ENCODE data around the gene NME7. TPM values are rescaled to one million over a fixed set of nuclear protein-coding genes. Genes with fewer than 3 reads are reported as not detected.

Gene NME7
- total and polyA plus RNA-seq, 2 experiments from 2014 or later: 39.1 to 48.5 TPM

DNA sequence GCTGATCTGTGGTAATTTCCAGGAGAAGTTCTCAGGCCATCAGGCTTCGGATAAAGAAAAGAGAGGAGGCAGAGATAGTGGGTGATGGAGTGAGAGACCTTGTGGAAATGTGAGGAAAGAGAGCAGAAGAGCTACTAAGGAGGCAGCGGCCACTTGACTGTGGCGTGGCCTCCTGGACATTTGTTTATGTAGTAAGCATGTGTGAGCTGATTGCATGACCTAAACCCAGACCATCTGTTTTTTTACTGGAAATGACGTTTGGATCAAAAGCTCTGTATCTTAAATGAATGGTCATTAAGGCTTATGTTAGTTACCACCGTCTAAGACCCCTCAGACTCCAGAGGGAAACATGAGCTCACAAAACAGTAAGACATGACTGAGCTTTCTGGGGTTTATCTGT, 247.5 kb downstream of the NME7 start:
- Mint-ChIP-seq H3K9me3 (no peaks in the 10 kb centered on the region), H3K36me3 (ENCODE audit: low read depth) (peaks cover 36% of the 10 kb centered on the region), H3K4me1 (peaks cover 13% of the 10 kb centered on the region), H3K4me3 (no peak overlapping the region), H3K27ac (no peak overlapping the region), H3K27me3 (ENCODE audit: insufficient read depth, low read depth, poor library complexity) (peaks cover 3% of the 10 kb centered on the region)
- DNase-seq (ENCODE audit: low spot score): no peak
- peaks cover 66% of the 10 kb centered on the region for H3K79me2 ChIP-seq (replicated peaks; ENCODE audit: insufficient read depth)
- H3K27me3 ChIP-seq (ENCODE audit: insufficient read depth): no peaks in the 10 kb centered on the region
- TF ChIP-seq, protein P1, sequence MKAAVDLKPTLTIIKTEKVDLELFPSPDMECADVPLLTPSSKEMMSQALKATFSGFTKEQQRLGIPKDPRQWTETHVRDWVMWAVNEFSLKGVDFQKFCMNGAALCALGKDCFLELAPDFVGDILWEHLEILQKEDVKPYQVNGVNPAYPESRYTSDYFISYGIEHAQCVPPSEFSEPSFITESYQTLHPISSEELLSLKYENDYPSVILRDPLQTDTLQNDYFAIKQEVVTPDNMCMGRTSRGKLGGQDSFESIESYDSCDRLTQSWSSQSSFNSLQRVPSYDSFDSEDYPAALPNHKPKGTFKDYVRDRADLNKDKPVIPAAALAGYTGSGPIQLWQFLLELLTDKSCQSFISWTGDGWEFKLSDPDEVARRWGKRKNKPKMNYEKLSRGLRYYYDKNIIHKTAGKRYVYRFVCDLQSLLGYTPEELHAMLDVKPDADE (IDR thresholded peaks at IDR 0.05): no peak
- TF ChIP-seq CREB1 (CRISPR knock-in tag; IDR thresholded peaks at IDR 0.05; ENCODE audit: low read depth): no peak
- no peak overlapping the region for H3K4me3 ChIP-seq
- no peak overlapping the region for H2AFZ ChIP-seq
- H4K20me1 ChIP-seq (replicated peaks; ENCODE audit: insufficient read depth): peaks cover 6% of the 10 kb centered on the region
- no peak overlapping the region for H3K27ac ChIP-seq (ENCODE audit: low read depth)
- ATAC-seq: no peak
- no peaks in the 10 kb centered on the region for H3F3A ChIP-seq (replicated peaks; ENCODE audit: low read depth)
- H3K36me3 ChIP-seq (ENCODE audit: insufficient read depth): peaks cover 11% of the 10 kb centered on the region; the same call in 1 of the 2 replicates
- peaks cover 4% of the 10 kb centered on the region for H3K4me1 ChIP-seq (ENCODE audit: insufficient read depth)
- H3K4me2 ChIP-seq: no peak overlapping the region
- H3K9me2 ChIP-seq (ENCODE audit: insufficient read depth): no peaks in the 10 kb centered on the region

DNA sequence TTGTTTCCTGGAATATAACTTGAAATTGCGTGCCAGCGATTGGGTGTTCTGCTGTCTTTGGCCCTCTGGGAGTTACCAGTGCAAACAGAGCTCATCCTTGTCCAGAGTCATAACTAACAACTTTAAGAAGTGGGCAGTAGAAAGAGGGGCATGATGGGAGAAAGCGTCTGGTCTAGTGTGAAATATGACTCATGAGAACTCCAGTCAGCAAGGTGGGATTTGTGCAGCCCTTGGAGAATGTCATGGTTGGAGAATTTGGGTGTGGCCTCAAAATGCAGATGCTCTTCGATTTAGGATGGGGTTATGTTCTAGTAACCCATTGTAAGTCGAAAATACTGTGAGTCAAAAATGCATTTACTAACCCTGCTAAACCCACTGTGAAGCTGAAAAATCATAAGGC, 248.2 kb downstream of the NME7 start:
- peaks cover 6% of the 10 kb centered on the region for H4K20me1 ChIP-seq (replicated peaks; ENCODE audit: insufficient read depth)
- H3K4me1 ChIP-seq (ENCODE audit: insufficient read depth): peaks cover 4% of the 10 kb centered on the region
- H3K4me3 Mint-ChIP-seq: no peak overlapping the region
- DNase-seq (ENCODE audit: low spot score) (no peak), ATAC-seq (no peak)
- no peak overlapping the region for H3K27ac ChIP-seq (ENCODE audit: low read depth)
- H3K36me3 Mint-ChIP-seq (ENCODE audit: low read depth): peaks cover 36% of the 10 kb centered on the region
- no peak overlapping the region for H3K27ac Mint-ChIP-seq
- H3K9me3 Mint-ChIP-seq: no peaks in the 10 kb centered on the region
- H3K9me2 ChIP-seq (ENCODE audit: insufficient read depth): no peaks in the 10 kb centered on the region
- peaks cover 69% of the 10 kb centered on the region for H3K79me2 ChIP-seq (replicated peaks; ENCODE audit: insufficient read depth)
- peaks cover 13% of the 10 kb centered on the region for H3K4me1 Mint-ChIP-seq
- peaks cover 3% of the 10 kb centered on the region for H3K27me3 Mint-ChIP-seq (ENCODE audit: insufficient read depth, low read depth, poor library complexity)
- no peak overlapping the region for H3K4me3 ChIP-seq
- no peak overlapping the region for H3K4me2 ChIP-seq
- peaks cover 5% of the 10 kb centered on the region; the same call in 1 of the 2 replicates for H3K36me3 ChIP-seq (ENCODE audit: insufficient read depth)
- H3K27me3 ChIP-seq (ENCODE audit: insufficient read depth): no peaks in the 10 kb centered on the region
- H2AFZ ChIP-seq: no peak overlapping the region
- H3F3A ChIP-seq (replicated peaks; ENCODE audit: low read depth): no peaks in the 10 kb centered on the region
- TF ChIP-seq, protein P1 (IDR thresholded peaks at IDR 0.05): no peak
- TF ChIP-seq POLR2AphosphoS5 (IDR thresholded peaks at IDR 0.05; ENCODE audit: low read depth) (no peak), ZNF114 (CRISPR knock-in tag; IDR thresholded peaks at IDR 0.05) (no peak), NANOG (IDR thresholded peaks at IDR 0.05; ENCODE audit: borderline replicate concordance) (no peak), EZH2phosphoT487 (IDR thresholded peaks at IDR 0.05; ENCODE audit: unreplicated experiment) (no peak), EZH2 (IDR thresholded peaks at IDR 0.05; ENCODE audit: low read depth, unreplicated experiment) (no peak), ZNF331 (CRISPR knock-in tag; IDR thresholded peaks at IDR 0.05; ENCODE audit: low read depth) (no peak), JUNB (IDR thresholded peaks at IDR 0.05; ENCODE audit: unreplicated experiment) (no peak)
- TF ChIP-seq, protein P2, sequence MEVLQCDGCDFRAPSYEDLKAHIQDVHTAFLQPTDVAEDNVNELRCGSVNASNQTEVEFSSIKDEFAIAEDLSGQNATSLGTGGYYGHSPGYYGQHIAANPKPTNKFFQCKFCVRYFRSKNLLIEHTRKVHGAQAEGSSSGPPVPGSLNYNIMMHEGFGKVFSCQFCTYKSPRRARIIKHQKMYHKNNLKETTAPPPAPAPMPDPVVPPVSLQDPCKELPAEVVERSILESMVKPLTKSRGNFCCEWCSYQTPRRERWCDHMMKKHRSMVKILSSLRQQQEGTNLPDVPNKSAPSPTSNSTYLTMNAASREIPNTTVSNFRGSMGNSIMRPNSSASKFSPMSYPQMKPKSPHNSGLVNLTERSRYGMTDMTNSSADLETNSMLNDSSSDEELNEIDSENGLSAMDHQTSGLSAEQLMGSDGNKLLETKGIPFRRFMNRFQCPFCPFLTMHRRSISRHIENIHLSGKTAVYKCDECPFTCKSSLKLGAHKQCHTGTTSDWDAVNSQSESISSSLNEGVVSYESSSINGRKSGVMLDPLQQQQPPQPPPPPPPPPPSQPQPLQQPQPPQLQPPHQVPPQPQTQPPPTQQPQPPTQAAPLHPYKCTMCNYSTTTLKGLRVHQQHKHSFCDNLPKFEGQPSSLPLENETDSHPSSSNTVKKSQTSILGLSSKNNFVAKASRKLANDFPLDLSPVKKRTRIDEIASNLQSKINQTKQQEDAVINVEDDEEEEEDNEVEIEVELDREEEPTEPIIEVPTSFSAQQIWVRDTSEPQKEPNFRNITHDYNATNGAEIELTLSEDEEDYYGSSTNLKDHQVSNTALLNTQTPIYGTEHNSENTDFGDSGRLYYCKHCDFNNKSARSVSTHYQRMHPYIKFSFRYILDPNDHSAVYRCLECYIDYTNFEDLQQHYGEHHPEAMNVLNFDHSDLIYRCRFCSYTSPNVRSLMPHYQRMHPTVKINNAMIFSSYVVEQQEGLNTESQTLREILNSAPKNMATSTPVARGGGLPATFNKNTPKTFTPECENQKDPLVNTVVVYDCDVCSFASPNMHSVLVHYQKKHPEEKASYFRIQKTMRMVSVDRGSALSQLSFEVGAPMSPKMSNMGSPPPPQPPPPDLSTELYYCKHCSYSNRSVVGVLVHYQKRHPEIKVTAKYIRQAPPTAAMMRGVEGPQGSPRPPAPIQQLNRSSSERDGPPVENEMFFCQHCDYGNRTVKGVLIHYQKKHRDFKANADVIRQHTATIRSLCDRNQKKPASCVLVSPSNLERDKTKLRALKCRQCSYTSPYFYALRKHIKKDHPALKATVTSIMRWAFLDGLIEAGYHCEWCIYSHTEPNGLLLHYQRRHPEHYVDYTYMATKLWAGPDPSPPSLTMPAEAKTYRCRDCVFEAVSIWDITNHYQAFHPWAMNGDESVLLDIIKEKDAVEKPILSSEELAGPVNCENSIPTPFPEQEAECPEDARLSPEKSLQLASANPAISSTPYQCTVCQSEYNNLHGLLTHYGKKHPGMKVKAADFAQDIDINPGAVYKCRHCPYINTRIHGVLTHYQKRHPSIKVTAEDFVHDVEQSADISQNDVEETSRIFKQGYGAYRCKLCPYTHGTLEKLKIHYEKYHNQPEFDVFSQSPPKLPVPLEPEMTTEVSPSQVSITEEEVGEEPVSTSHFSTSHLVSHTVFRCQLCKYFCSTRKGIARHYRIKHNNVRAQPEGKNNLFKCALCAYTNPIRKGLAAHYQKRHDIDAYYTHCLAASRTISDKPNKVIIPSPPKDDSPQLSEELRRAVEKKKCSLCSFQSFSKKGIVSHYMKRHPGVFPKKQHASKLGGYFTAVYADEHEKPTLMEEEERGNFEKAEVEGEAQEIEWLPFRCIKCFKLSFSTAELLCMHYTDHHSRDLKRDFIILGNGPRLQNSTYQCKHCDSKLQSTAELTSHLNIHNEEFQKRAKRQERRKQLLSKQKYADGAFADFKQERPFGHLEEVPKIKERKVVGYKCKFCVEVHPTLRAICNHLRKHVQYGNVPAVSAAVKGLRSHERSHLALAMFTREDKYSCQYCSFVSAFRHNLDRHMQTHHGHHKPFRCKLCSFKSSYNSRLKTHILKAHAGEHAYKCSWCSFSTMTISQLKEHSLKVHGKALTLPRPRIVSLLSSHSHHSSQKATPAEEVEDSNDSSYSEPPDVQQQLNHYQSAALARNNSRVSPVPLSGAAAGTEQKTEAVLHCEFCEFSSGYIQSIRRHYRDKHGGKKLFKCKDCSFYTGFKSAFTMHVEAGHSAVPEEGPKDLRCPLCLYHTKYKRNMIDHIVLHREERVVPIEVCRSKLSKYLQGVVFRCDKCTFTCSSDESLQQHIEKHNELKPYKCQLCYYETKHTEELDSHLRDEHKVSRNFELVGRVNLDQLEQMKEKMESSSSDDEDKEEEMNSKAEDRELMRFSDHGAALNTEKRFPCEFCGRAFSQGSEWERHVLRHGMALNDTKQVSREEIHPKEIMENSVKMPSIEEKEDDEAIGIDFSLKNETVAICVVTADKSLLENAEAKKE (CRISPR knock-in tag; IDR thresholded peaks at IDR 0.05): no peak
- TF ChIP-seq, protein P3, sequence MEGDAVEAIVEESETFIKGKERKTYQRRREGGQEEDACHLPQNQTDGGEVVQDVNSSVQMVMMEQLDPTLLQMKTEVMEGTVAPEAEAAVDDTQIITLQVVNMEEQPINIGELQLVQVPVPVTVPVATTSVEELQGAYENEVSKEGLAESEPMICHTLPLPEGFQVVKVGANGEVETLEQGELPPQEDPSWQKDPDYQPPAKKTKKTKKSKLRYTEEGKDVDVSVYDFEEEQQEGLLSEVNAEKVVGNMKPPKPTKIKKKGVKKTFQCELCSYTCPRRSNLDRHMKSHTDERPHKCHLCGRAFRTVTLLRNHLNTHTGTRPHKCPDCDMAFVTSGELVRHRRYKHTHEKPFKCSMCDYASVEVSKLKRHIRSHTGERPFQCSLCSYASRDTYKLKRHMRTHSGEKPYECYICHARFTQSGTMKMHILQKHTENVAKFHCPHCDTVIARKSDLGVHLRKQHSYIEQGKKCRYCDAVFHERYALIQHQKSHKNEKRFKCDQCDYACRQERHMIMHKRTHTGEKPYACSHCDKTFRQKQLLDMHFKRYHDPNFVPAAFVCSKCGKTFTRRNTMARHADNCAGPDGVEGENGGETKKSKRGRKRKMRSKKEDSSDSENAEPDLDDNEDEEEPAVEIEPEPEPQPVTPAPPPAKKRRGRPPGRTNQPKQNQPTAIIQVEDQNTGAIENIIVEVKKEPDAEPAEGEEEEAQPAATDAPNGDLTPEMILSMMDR (conservative IDR thresholded peaks at IDR 0.05; ENCODE audit: low read depth in 2 of 2): no peak
